Measurements from ENCODE around the gene DYNC1I1. TPM values are rescaled to one million over a fixed set of nuclear protein-coding genes. Genes with fewer than 3 reads are reported as not detected.

The DYNC1I1 gene
- total and polyA plus RNA-seq, 2 of the 13 experiments (the other 11 are each of a cell fraction or from before 2014, with no cell fraction given) = not detected

DNA sequence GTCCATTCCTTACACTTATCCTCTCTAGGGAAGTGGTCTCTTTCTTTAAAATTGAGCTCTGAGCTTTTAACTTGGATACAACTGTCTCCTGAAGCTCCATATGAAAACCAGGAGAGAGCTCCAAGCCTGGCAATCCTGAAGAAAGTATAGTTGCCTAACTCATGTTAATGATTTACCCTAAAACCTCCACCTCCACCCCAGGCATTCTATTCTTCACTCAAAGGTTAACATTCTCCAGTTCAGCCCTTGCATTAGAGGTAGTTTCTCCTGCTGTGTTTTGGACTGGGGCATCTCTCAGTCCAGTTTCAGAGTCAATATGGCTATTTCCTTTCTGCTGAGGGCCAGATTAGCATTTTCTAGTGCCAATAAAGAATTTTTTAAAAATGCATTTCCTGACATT, 354.0 kb downstream of the DYNC1I1 start (continued):
- TF ChIP-seq, protein P1, sequence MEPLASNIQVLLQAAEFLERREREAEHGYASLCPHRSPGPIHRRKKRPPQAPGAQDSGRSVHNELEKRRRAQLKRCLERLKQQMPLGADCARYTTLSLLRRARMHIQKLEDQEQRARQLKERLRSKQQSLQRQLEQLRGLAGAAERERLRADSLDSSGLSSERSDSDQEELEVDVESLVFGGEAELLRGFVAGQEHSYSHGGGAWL (CRISPR knock-in tag; IDR thresholded peaks at IDR 0.05) = no peak
- TF ChIP-seq ZNF713 (CRISPR knock-in tag; IDR thresholded peaks at IDR 0.05) (no peak), PAWR (CRISPR knock-in tag; IDR thresholded peaks at IDR 0.05; ENCODE audit: borderline replicate concordance) (no peak), NR3C1 (CRISPR knock-in tag; IDR thresholded peaks at IDR 0.05) (no peak), CREM (IDR thresholded peaks at IDR 0.05) (no peak), CREM (CRISPR knock-in tag; IDR thresholded peaks at IDR 0.05) (no peak), ZFYVE20 (CRISPR knock-in tag; IDR thresholded peaks at IDR 0.05; ENCODE audit: borderline replicate concordance, low read depth) (no peak), NFKB2 (CRISPR knock-in tag; IDR thresholded peaks at IDR 0.05; ENCODE audit: borderline replicate concordance) (no peak), SNAI1 (CRISPR knock-in tag; IDR thresholded peaks at IDR 0.05; ENCODE audit: borderline replicate concordance) (no peak), CEBPB (IDR thresholded peaks at IDR 0.05; ENCODE audit: borderline replicate concordance, low read depth, low read length) (peak; percentile 69; the same call in 1 of the 2 replicates), POLR2G (IDR thresholded peaks at IDR 0.05; ENCODE audit: low read depth, low read length) (no peak), CEBPG (CRISPR knock-in tag; IDR thresholded peaks at IDR 0.05) (peak; percentile 72), NR2C2 (CRISPR knock-in tag; IDR thresholded peaks at IDR 0.05; ENCODE audit: borderline replicate concordance) (no peak), MIER2 (CRISPR knock-in tag; IDR thresholded peaks at IDR 0.05) (no peak), ZSCAN12 (CRISPR knock-in tag; IDR thresholded peaks at IDR 0.05) (no peak), ISX (CRISPR knock-in tag; conservative IDR thresholded peaks at IDR 0.05) (no peak), MED1 (CRISPR knock-in tag; IDR thresholded peaks at IDR 0.05) (no peak), BRD4 (CRISPR knock-in tag; IDR thresholded peaks at IDR 0.05) (no peak), KLF16 (CRISPR knock-in tag; IDR thresholded peaks at IDR 0.05) (no peak), ZNF776 (CRISPR knock-in tag; IDR thresholded peaks at IDR 0.05) (no peak), ZKSCAN1 (IDR thresholded peaks at IDR 0.05; ENCODE audit: low read length) (no peak)
- TF ChIP-seq, protein P2, sequence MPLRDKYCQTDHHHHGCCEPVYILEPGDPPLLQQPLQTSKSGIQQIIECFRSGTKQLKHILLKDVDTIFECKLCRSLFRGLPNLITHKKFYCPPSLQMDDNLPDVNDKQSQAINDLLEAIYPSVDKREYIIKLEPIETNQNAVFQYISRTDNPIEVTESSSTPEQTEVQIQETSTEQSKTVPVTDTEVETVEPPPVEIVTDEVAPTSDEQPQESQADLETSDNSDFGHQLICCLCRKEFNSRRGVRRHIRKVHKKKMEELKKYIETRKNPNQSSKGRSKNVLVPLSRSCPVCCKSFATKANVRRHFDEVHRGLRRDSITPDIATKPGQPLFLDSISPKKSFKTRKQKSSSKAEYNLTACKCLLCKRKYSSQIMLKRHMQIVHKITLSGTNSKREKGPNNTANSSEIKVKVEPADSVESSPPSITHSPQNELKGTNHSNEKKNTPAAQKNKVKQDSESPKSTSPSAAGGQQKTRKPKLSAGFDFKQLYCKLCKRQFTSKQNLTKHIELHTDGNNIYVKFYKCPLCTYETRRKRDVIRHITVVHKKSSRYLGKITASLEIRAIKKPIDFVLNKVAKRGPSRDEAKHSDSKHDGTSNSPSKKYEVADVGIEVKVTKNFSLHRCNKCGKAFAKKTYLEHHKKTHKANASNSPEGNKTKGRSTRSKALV (CRISPR knock-in tag; IDR thresholded peaks at IDR 0.05) = no peak
- TF ChIP-seq, protein P3, sequence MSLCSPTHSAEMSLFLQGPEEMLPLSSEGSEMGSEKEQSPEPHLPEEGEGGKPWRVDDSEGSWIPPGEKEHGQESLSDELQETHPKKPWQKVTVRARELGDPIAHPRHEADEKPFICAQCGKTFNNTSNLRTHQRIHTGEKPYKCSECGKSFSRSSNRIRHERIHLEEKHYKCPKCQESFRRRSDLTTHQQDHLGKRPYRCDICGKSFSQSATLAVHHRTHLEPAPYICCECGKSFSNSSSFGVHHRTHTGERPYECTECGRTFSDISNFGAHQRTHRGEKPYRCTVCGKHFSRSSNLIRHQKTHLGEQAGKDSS (CRISPR knock-in tag; IDR thresholded peaks at IDR 0.05; ENCODE audit: borderline replicate concordance, low read depth) = no peak
- TF ChIP-seq, protein P4, sequence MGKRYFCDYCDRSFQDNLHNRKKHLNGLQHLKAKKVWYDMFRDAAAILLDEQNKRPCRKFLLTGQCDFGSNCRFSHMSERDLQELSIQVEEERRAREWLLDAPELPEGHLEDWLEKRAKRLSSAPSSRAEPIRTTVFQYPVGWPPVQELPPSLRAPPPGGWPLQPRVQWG (CRISPR knock-in tag; IDR thresholded peaks at IDR 0.05; ENCODE audit: borderline replicate concordance, low read depth) = no peak
- TF ChIP-seq, protein P5, sequence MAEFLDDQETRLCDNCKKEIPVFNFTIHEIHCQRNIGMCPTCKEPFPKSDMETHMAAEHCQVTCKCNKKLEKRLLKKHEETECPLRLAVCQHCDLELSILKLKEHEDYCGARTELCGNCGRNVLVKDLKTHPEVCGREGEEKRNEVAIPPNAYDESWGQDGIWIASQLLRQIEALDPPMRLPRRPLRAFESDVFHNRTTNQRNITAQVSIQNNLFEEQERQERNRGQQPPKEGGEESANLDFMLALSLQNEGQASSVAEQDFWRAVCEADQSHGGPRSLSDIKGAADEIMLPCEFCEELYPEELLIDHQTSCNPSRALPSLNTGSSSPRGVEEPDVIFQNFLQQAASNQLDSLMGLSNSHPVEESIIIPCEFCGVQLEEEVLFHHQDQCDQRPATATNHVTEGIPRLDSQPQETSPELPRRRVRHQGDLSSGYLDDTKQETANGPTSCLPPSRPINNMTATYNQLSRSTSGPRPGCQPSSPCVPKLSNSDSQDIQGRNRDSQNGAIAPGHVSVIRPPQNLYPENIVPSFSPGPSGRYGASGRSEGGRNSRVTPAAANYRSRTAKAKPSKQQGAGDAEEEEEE (CRISPR knock-in tag; IDR thresholded peaks at IDR 0.05; ENCODE audit: borderline replicate concordance) = no peak
- TF ChIP-seq, protein P6, sequence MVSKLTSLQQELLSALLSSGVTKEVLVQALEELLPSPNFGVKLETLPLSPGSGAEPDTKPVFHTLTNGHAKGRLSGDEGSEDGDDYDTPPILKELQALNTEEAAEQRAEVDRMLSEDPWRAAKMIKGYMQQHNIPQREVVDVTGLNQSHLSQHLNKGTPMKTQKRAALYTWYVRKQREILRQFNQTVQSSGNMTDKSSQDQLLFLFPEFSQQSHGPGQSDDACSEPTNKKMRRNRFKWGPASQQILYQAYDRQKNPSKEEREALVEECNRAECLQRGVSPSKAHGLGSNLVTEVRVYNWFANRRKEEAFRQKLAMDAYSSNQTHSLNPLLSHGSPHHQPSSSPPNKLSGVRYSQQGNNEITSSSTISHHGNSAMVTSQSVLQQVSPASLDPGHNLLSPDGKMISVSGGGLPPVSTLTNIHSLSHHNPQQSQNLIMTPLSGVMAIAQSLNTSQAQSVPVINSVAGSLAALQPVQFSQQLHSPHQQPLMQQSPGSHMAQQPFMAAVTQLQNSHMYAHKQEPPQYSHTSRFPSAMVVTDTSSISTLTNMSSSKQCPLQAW (CRISPR knock-in tag; IDR thresholded peaks at IDR 0.05) = peak; percentile 66

Data from HepG2 (cell line).